SK-N-SH treated with all-trans-retinoic acid at 6 μM for 48 hours (cell line): ENCODE results near the gene GRB7.

Source experiments
- ATAC-seq: fragments of 200-7000 bp; cut with Tn5 transposase; 3 replicates; pipeline ENCODE4 v1.9.1; 2020; ENCODE audit warnings: mild to moderate bottlenecking, moderate library complexity
- ARNTL ChIP-seq: fragments of 450-650 bp; formaldehyde crosslinking; IDR thresholded peaks from 2 replicates; pipeline ENCODE4 v1.5.0; 2020; ENCODE audit warnings: low read depth, mild to moderate bottlenecking, moderate library complexity, borderline replicate concordance
- BACH2 ChIP-seq: fragments of 250-450 bp; sonication (Bioruptor Pico); IDR thresholded peaks from 2 replicates; pipeline ENCODE4 v1.9.0; 2021; ENCODE audit warnings: mild to moderate bottlenecking, borderline replicate concordance
- CSDC2 ChIP-seq: fragments of 250-450 bp; sonication (Bioruptor Pico); IDR thresholded peaks from 2 replicates; pipeline ENCODE4 v1.5.0; 2020; ENCODE audit warnings: mild to moderate bottlenecking, moderate library complexity
- CSRNP3 ChIP-seq: fragments of 250-450 bp; sonication (Bioruptor Pico); IDR thresholded peaks from 2 replicates; pipeline ENCODE4 v1.5.1; 2021; ENCODE audit warnings: mild to moderate bottlenecking, moderate library complexity
- ESRRG ChIP-seq: fragments of 250-450 bp; sonication (Bioruptor Pico); IDR thresholded peaks from 2 replicates; pipeline ENCODE4 v1.6.1; 2021; ENCODE audit warnings: mild to moderate bottlenecking
- GLIS3 ChIP-seq: fragments of 250-450 bp; sonication (Bioruptor Pico); IDR thresholded peaks from 2 replicates; pipeline ENCODE4 v1.5.0; 2020; ENCODE audit warnings: mild to moderate bottlenecking, moderate library complexity
- ISL1 ChIP-seq: fragments of 250-450 bp; sonication (Bioruptor Pico); IDR thresholded peaks from 2 replicates; pipeline ENCODE4 v2.1.2; 2022; ENCODE audit warnings: mild to moderate bottlenecking, moderate library complexity
- OSR1 ChIP-seq: fragments of 250-450 bp; sonication (Bioruptor Pico); IDR thresholded peaks from 2 replicates; pipeline ENCODE4 v1.8.0; 2022; ENCODE audit warnings: moderate library complexity, mild to moderate bottlenecking, inconsistent platforms
- PATZ1 ChIP-seq: fragments of 250-450 bp; sonication (Bioruptor Pico); IDR thresholded peaks from 2 replicates; pipeline ENCODE4 v1.8.0; 2020; ENCODE audit warnings: mild to moderate bottlenecking, moderate library complexity, borderline replicate concordance
- PPARA ChIP-seq: fragments of 250-450 bp; sonication (Bioruptor Pico); IDR thresholded peaks from 2 replicates; pipeline ENCODE4 v1.5.0; 2020; ENCODE audit warnings: mild to moderate bottlenecking, borderline replicate concordance
- RARB ChIP-seq: fragments of 250-450 bp; sonication (Bioruptor Pico); IDR thresholded peaks from 2 replicates; pipeline ENCODE4 v1.8.0; 2021; ENCODE audit warnings: mild to moderate bottlenecking, moderate library complexity
- SNAI2 ChIP-seq: fragments of 250-450 bp; sonication (Bioruptor Pico); IDR thresholded peaks from 2 replicates; pipeline ENCODE4 v1.5.0; 2020; ENCODE audit warnings: mild to moderate bottlenecking, moderate library complexity
- TCF4 ChIP-seq: fragments of 250-450 bp; sonication (Bioruptor Pico); IDR thresholded peaks from 2 replicates; pipeline ENCODE4 v1.8.0; 2021; ENCODE audit warnings: mild to moderate bottlenecking, moderate library complexity, borderline replicate concordance
- TOX ChIP-seq: fragments of 250-450 bp; sonication (Bioruptor Pico); IDR thresholded peaks from 2 replicates; pipeline ENCODE4 v1.8.0; 2021; ENCODE audit warnings: mild to moderate bottlenecking, moderate library complexity, borderline replicate concordance
- TSHZ2 ChIP-seq: fragments of 250-450 bp; sonication (Bioruptor Pico); IDR thresholded peaks from 2 replicates; pipeline ENCODE4 v1.5.0; 2020; ENCODE audit warnings: mild to moderate bottlenecking, moderate library complexity
- ZC3H10 ChIP-seq: fragments of 250-450 bp; sonication (Bioruptor Pico); IDR thresholded peaks from 2 replicates; pipeline ENCODE4 v1.5.1; 2021; ENCODE audit warnings: mild to moderate bottlenecking, moderate library complexity
- ZFP3 ChIP-seq: fragments of 250-450 bp; sonication (Bioruptor Pico); IDR thresholded peaks from 2 replicates; pipeline ENCODE4 v1.5.0; 2020; ENCODE audit warnings: mild to moderate bottlenecking, moderate library complexity
- ZFP30 ChIP-seq: fragments of 450-650 bp; formaldehyde crosslinking; IDR thresholded peaks from 2 replicates; pipeline ENCODE4 v1.5.0; 2022; ENCODE audit warnings: mild to moderate bottlenecking, moderate library complexity
- TF ChIP-seq, protein P1 (sequence below): fragments of 250-450 bp; sonication (Bioruptor Pico); IDR thresholded peaks from 2 replicates; pipeline ENCODE4 v1.8.0; 2021; ENCODE audit warnings: low read depth, mild to moderate bottlenecking, moderate library complexity, borderline replicate concordance

The GRB7 gene

DNA sequence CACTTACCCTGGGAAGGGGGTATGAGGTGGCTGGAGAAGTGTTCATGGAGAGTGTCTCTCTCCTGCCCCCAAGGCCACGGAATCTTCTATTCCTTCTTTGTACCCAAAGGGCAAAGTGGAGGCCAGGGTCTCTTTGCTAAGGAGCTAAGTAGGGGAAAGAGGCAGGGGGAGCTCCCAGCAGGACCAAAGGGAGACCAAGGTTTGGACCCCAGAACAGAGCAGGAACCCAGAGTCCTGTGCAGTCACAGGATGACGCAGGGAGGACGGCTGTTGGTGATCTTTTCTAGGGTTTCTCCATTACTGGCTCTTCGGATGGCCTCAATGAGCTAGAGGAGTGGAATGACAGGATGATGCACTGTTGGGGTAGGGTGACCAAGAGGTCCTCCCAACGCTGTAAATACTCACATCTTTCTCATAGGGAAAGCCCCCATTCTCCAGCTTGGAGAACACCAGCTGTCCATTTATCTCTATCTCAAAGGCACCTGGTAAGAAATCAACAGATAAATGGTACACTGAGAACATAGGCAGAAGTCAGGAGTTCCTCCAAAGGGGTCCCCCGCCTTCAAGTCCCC lies 8.4 kb upstream of the GRB7 start:
- no peak for ATAC-seq

GRCh38 chr17:39730095-39730921 lies 7.4 kb upstream of the GRB7 start, which contains the start of gene MIEN1:
MIEN1 (minus strand) TSS chr17:39730532; CDS start chr17:39730495, 37 bp downstream.
- peak; percentile 93 for ATAC-seq
- TF ChIP-seq CSRNP3 (CRISPR knock-in tag), result no peak
- TF ChIP-seq PPARA (CRISPR knock-in tag), result no peak
- no peak for TF ChIP-seq TSHZ2 (CRISPR knock-in tag)
- no peak for TF ChIP-seq ISL1 (CRISPR knock-in tag)
- no peak for TF ChIP-seq ZC3H10
- TF ChIP-seq, all 23 proteins: peak for 0

More for the DNA sequence above, 8.4 kb upstream of the GRB7 start:
- TF ChIP-seq TSHZ2 (CRISPR knock-in tag) (no peak), RARB (CRISPR knock-in tag) (no peak), ESRRG (no peak), BACH2 (CRISPR knock-in tag) (no peak), CSDC2 (no peak), OSR1 (CRISPR knock-in tag) (no peak), ZC3H10 (no peak), ISL1 (CRISPR knock-in tag) (no peak), ARNTL (CRISPR knock-in tag) (no peak)
- TF ChIP-seq, all 23 proteins: peak for 0

GRCh38 chr17:39732586-39732985 lies 5.2 kb upstream of the GRB7 start:
- no peak for ATAC-seq
- TF ChIP-seq ISL1 (CRISPR knock-in tag) (no peak), ZC3H10 (no peak), PATZ1 (no peak), SNAI2 (CRISPR knock-in tag) (no peak), ESRRG (no peak), ZFP30 (no peak), GLIS3 (CRISPR knock-in tag) (no peak), ARNTL (CRISPR knock-in tag) (no peak), BACH2 (CRISPR knock-in tag) (no peak), TOX (CRISPR knock-in tag) (no peak), OSR1 (CRISPR knock-in tag) (no peak), TCF4 (no peak), CSDC2 (no peak), CSRNP3 (CRISPR knock-in tag) (no peak), TSHZ2 (CRISPR knock-in tag) (no peak), ZFP3 (CRISPR knock-in tag) (no peak), PPARA (CRISPR knock-in tag) (no peak)
- TF ChIP-seq, protein P1, sequence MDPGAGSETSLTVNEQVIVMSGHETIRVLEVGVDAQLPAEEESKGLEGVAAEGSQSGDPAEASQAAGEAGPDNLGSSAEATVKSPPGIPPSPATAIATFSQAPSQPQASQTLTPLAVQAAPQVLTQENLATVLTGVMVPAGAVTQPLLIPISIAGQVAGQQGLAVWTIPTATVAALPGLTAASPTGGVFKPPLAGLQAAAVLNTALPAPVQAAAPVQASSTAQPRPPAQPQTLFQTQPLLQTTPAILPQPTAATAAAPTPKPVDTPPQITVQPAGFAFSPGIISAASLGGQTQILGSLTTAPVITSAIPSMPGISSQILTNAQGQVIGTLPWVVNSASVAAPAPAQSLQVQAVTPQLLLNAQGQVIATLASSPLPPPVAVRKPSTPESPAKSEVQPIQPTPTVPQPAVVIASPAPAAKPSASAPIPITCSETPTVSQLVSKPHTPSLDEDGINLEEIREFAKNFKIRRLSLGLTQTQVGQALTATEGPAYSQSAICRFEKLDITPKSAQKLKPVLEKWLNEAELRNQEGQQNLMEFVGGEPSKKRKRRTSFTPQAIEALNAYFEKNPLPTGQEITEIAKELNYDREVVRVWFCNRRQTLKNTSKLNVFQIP (CRISPR knock-in tag), result no peak
